ENCODE measurements around the gene AAMP.

Gene AAMP

GRCh38 chr2:218230882-218231281, 39.1 kb downstream of the AAMP start:
- H2AFZ ChIP-seq (ENCODE audit: low read depth, low read length): no peak overlapping the region
- peaks cover 81% of the 10 kb centered on the region for H3K36me3 ChIP-seq (ENCODE audit: insufficient read depth, low read length)
- no peaks in the 10 kb centered on the region for H3K9me3 ChIP-seq (ENCODE audit: low read length)
- H3K4me1 ChIP-seq (ENCODE audit: insufficient read depth, low read length): no peaks in the 10 kb centered on the region
- H3K27me3 ChIP-seq (ENCODE audit: insufficient read depth, low read length): no peaks in the 10 kb centered on the region
- H3K4me3 ChIP-seq (ENCODE audit: low read length): no peak overlapping the region

GRCh38 chr2:218229851-218230250, 40.1 kb downstream of the AAMP start:
- H3K27me3 ChIP-seq (ENCODE audit: insufficient read depth, low read length): no peaks in the 10 kb centered on the region

GRCh38 chr2:218229239-218229638, 40.7 kb downstream of the AAMP start:
- peaks cover 80% of the 10 kb centered on the region for H3K36me3 ChIP-seq (ENCODE audit: insufficient read depth, low read length)
- H2AFZ ChIP-seq (ENCODE audit: low read depth, low read length): no peak overlapping the region
- H3K9me3 ChIP-seq (ENCODE audit: low read length): no peaks in the 10 kb centered on the region
- H3K4me1 ChIP-seq (ENCODE audit: insufficient read depth, low read length): no peaks in the 10 kb centered on the region
- H3K4me3 ChIP-seq (ENCODE audit: low read length): no peak overlapping the region
- H3K27me3 ChIP-seq (ENCODE audit: insufficient read depth, low read length): no peaks in the 10 kb centered on the region

More at GRCh38 chr2:218229851-218230250, 40.1 kb downstream of the AAMP start:
- Histone ChIP-seq H3K4me1 (ENCODE audit: insufficient read depth, low read length) (no peaks in the 10 kb centered on the region), H2AFZ (ENCODE audit: low read depth, low read length) (no peak overlapping the region), H3K36me3 (ENCODE audit: insufficient read depth, low read length) (peaks cover 80% of the 10 kb centered on the region), H3K4me3 (ENCODE audit: low read length) (no peak overlapping the region), H3K9me3 (ENCODE audit: low read length) (no peaks in the 10 kb centered on the region)

- H3K36me3 ChIP-seq (ENCODE audit: insufficient read depth, low read length): peaks cover 76% of the 10 kb centered on the region
- H3K4me3 ChIP-seq (ENCODE audit: low read length): no peak overlapping the region
- no peaks in the 10 kb centered on the region for H3K9me3 ChIP-seq (ENCODE audit: low read length)
- H3K27me3 ChIP-seq (ENCODE audit: insufficient read depth, low read length): no peaks in the 10 kb centered on the region
- no peaks in the 10 kb centered on the region for H3K4me1 ChIP-seq (ENCODE audit: insufficient read depth, low read length)
- no peak overlapping the region for H2AFZ ChIP-seq (ENCODE audit: low read depth, low read length)
Measured at GRCh38 chr2:218228366-218229090, 41.4 kb downstream of the AAMP start.

GRCh38 chr2:218226903-218227302, 43.0 kb downstream of the AAMP start:
- Histone ChIP-seq H3K9me3 (ENCODE audit: low read length) (no peaks in the 10 kb centered on the region), H3K4me3 (ENCODE audit: low read length) (no peak overlapping the region), H2AFZ (ENCODE audit: low read depth, low read length) (no peak overlapping the region), H3K36me3 (ENCODE audit: insufficient read depth, low read length) (peaks cover 70% of the 10 kb centered on the region), H3K4me1 (ENCODE audit: insufficient read depth, low read length) (no peaks in the 10 kb centered on the region), H3K27me3 (ENCODE audit: insufficient read depth, low read length) (no peaks in the 10 kb centered on the region)

- Histone ChIP-seq H3K36me3 (ENCODE audit: insufficient read depth, low read length) (peaks cover 55% of the 10 kb centered on the region), H3K4me1 (ENCODE audit: insufficient read depth, low read length) (peaks cover 8% of the 10 kb centered on the region), H3K4me3 (ENCODE audit: low read length) (no peak overlapping the region)
Measured at GRCh38 chr2:218224186-218224585, 45.8 kb downstream of the AAMP start.

GRCh38 chr2:218223046-218223445, 46.9 kb downstream of the AAMP start:
- Histone ChIP-seq H3K27me3 (ENCODE audit: insufficient read depth, low read length) (no peaks in the 10 kb centered on the region), H3K36me3 (ENCODE audit: insufficient read depth, low read length) (peaks cover 45% of the 10 kb centered on the region), H2AFZ (ENCODE audit: low read depth, low read length) (no peak overlapping the region), H3K4me1 (ENCODE audit: insufficient read depth, low read length) (peaks cover 19% of the 10 kb centered on the region), H3K4me3 (ENCODE audit: low read length) (no peak overlapping the region), H3K9me3 (ENCODE audit: low read length) (no peaks in the 10 kb centered on the region)

More at GRCh38 chr2:218224186-218224585, 45.8 kb downstream of the AAMP start:
- Histone ChIP-seq H3K9me3 (ENCODE audit: low read length) (no peaks in the 10 kb centered on the region), H2AFZ (ENCODE audit: low read depth, low read length) (no peak overlapping the region), H3K27me3 (ENCODE audit: insufficient read depth, low read length) (no peaks in the 10 kb centered on the region)

- Histone ChIP-seq H3K9me3 (ENCODE audit: low read length) (no peaks in the 10 kb centered on the region), H3K4me1 (ENCODE audit: insufficient read depth, low read length) (peaks cover 19% of the 10 kb centered on the region), H3K27me3 (ENCODE audit: insufficient read depth, low read length) (no peaks in the 10 kb centered on the region), H2AFZ (ENCODE audit: low read depth, low read length) (no peak overlapping the region), H3K36me3 (ENCODE audit: insufficient read depth, low read length) (peaks cover 32% of the 10 kb centered on the region), H3K4me3 (ENCODE audit: low read length) (no peak overlapping the region)
Measured at GRCh38 chr2:218221000-218221399, 48.9 kb downstream of the AAMP start.

GRCh38 chr2:218219934-218220333, 50.0 kb downstream of the AAMP start:
- Histone ChIP-seq H3K27me3 (ENCODE audit: insufficient read depth, low read length) (no peaks in the 10 kb centered on the region), H3K4me1 (ENCODE audit: insufficient read depth, low read length) (peaks cover 19% of the 10 kb centered on the region), H3K4me3 (ENCODE audit: low read length) (no peak overlapping the region), H3K9me3 (ENCODE audit: low read length) (no peaks in the 10 kb centered on the region), H2AFZ (ENCODE audit: low read depth, low read length) (no peak overlapping the region), H3K36me3 (ENCODE audit: insufficient read depth, low read length) (peaks cover 23% of the 10 kb centered on the region)

- Histone ChIP-seq H3K4me1 (ENCODE audit: insufficient read depth, low read length) (peaks cover 19% of the 10 kb centered on the region), H3K9me3 (ENCODE audit: low read length) (no peaks in the 10 kb centered on the region), H3K36me3 (ENCODE audit: insufficient read depth, low read length) (peaks cover 15% of the 10 kb centered on the region), H3K27me3 (ENCODE audit: insufficient read depth, low read length) (no peaks in the 10 kb centered on the region), H2AFZ (ENCODE audit: low read depth, low read length) (no peak overlapping the region), H3K4me3 (ENCODE audit: low read length) (peak overlapping the region; percentile 93)
Measured at GRCh38 chr2:218218268-218219185, 51.4 kb downstream of the AAMP start.

- Histone ChIP-seq H2AFZ (ENCODE audit: low read depth, low read length) (peak overlapping the region; percentile 88), H3K36me3 (ENCODE audit: insufficient read depth, low read length) (peaks cover 10% of the 10 kb centered on the region), H3K4me1 (ENCODE audit: insufficient read depth, low read length) (peaks cover 19% of the 10 kb centered on the region), H3K9me3 (ENCODE audit: low read length) (no peaks in the 10 kb centered on the region), H3K4me3 (ENCODE audit: low read length) (peak overlapping the region; percentile 93), H3K27me3 (ENCODE audit: insufficient read depth, low read length) (no peaks in the 10 kb centered on the region)
Measured at GRCh38 chr2:218217360-218218267, 52.3 kb downstream of the AAMP start.

- Histone ChIP-seq H3K27me3 (ENCODE audit: insufficient read depth, low read length) (no peaks in the 10 kb centered on the region), H3K36me3 (ENCODE audit: insufficient read depth, low read length) (peaks cover 10% of the 10 kb centered on the region), H2AFZ (ENCODE audit: low read depth, low read length) (peak within 1 kb of the TSS; percentile 88), H3K9me3 (ENCODE audit: low read length) (no peaks in the 10 kb centered on the region), H3K4me1 (ENCODE audit: insufficient read depth, low read length) (peaks cover 19% of the 10 kb centered on the region), H3K4me3 (ENCODE audit: low read length) (peak within 1 kb of the TSS; percentile 93)
Measured at GRCh38 chr2:218216674-218217359, 53.1 kb downstream of the AAMP start, which contains the start of gene ARPC2. Gene ARPC2 (plus strand): TSS chr2:218217189. CDS start chr2:218217471, 282 bp downstream.

Data from neuron (in vitro differentiated cells).